GM12878 (cell line): Measurements from ENCODE around the gene KBTBD4. TPM values are rescaled to one million over a fixed set of nuclear protein-coding genes. Genes with fewer than 3 reads are reported as not detected.

Source experiments
- ATAC-seq: fragments of 200-7000 bp; cut with Tn5 transposase; 3 replicates; pipeline ENCODE4 v1.9.1; 2020; ENCODE audit warnings: mild to moderate bottlenecking, moderate library complexity
- BruUV-seq: library from RNA; stranded (reverse); fragments of 400-500 nt; replicated peaks from 2 replicates; lab custom pipeline; 2021; lab: Mats Ljungman, UMichigan
- CTCF ChIA-PET: fragments of 300-600 bp; sonication (Branson Sonifier 250); formaldehyde crosslinking; extraction: SDS; loops from one replicate; lab custom pipeline; 2021; ENCODE audit warnings: inconsistent platforms; lab: Yijun Ruan, JAX
- POLR2A ChIA-PET: fragments of 350-600 bp; formaldehyde crosslinking; extraction: SDS; loops from one replicate; lab custom pipeline; 2021; ENCODE audit warnings: inconsistent platforms; lab: Charles Lee
- RAD21 ChIA-PET: fragments of 300-600 bp; sonication (Branson Sonifier 250); formaldehyde crosslinking; loops from one replicate; lab custom pipeline; 2023; ENCODE audit warnings: antibody characterized with exemption; ENCODE audit not compliant: unreplicated experiment; lab: Charles Lee
- SMC1A ChIA-PET: fragments of 300-600 bp; sonication (Branson Sonifier 250); formaldehyde crosslinking; loops from one replicate; lab custom pipeline; 2023; ENCODE audit not compliant: unreplicated experiment, uncharacterized antibody; lab: Charles Lee
- DNase-seq: peaks from one replicate; pipeline ENCODE4 v3.0.0-alpha.2; 2011; ENCODE audit warnings: low read depth, low spot score
- FAIRE-seq: peaks from 3 replicates; lab custom pipeline; 2011; peaks lifted over from hg19 to GRCh38; lab: Jason Lieb, UNC
- H2AFZ ChIP-seq: 2 replicates; pipeline ENCODE4 v1.6.0; 2011; ENCODE audit warnings: low read depth, low read length, control low read depth; ENCODE audit not compliant: control insufficient read depth
- H3K27ac ChIP-seq: 2 replicates; pipeline ENCODE4 v1.5.1; 2011; ENCODE audit warnings: control low read depth; ENCODE audit not compliant: control insufficient read depth, insufficient read depth
- H3K27me3 ChIP-seq, 2 experiments: replicated peaks in 1 of 2; 2 replicates each; pipeline versions ENCODE4 v1.6.0 to v1.6.1; 2011; ENCODE audit warnings: low read length in 1 of 2; ENCODE audit not compliant: control insufficient read depth in 2 of 2, insufficient read depth in 2 of 2
- H3K36me3 ChIP-seq, 2 experiments: 2 replicates each; pipeline ENCODE4 v1.5.1; 2011; ENCODE audit warnings: low read length in 1 of 2; ENCODE audit not compliant: control insufficient read depth in 2 of 2, insufficient read depth in 2 of 2
- H3K4me1 ChIP-seq: 2 replicates; pipeline ENCODE4 v1.6.1; 2011; ENCODE audit warnings: mild to moderate bottlenecking, low read length, moderate library complexity, mixed read lengths; ENCODE audit not compliant: control insufficient read depth, insufficient read depth
- H3K4me2 ChIP-seq: 2 replicates; pipeline ENCODE4 v1.6.0; 2011; ENCODE audit warnings: control low read depth; ENCODE audit not compliant: control insufficient read depth, insufficient read depth
- H3K4me3 ChIP-seq: fragments of 200-600 bp; sonication (generic); 2 replicates; pipeline ENCODE4 v1.5.1; 2016
- H3K79me2 ChIP-seq: 2 replicates; pipeline ENCODE4 v1.6.0; 2011; ENCODE audit warnings: low read length; ENCODE audit not compliant: control insufficient read depth, insufficient read depth
- H3K9ac ChIP-seq: 2 replicates; pipeline ENCODE4 v1.8.0; 2011; ENCODE audit warnings: low read length, control low read depth, mixed read lengths; ENCODE audit not compliant: control insufficient read depth, insufficient read depth
- H3K9me3 ChIP-seq: replicated peaks from 3 replicates; pipeline ENCODE4 v1.5.1; 2011; ENCODE audit warnings: mild to moderate bottlenecking, low read length; ENCODE audit not compliant: control insufficient read depth, insufficient read depth
- H4K20me1 ChIP-seq: 2 replicates; pipeline ENCODE4 v1.6.0; 2011; ENCODE audit not compliant: control insufficient read depth, insufficient read depth
- CBX3 ChIP-seq: fragments of 200-600 bp; sonication (generic); IDR thresholded peaks from 2 replicates; pipeline ENCODE4 v1.6.1; 2016; ENCODE audit warnings: low read depth, borderline replicate concordance
- JUND ChIP-seq: IDR thresholded peaks from 2 replicates; pipeline ENCODE4 v1.6.1; 2012; ENCODE audit warnings: low read depth, mild to moderate bottlenecking, low read length, improper control_type of control experiment, moderate library complexity
- SIN3A ChIP-seq: IDR thresholded peaks from 2 replicates; pipeline ENCODE4 v1.6.1; 2012; ENCODE audit warnings: low read depth, low read length, improper control_type of control experiment
- YY1 ChIP-seq: IDR thresholded peaks from 2 replicates; pipeline ENCODE4 v1.6.1; 2011; ENCODE audit warnings: low read depth, mild to moderate bottlenecking, low read length
- ZNF24 ChIP-seq: fragments of 450-650 bp; IDR thresholded peaks from 2 replicates; pipeline ENCODE4 v1.6.1; 2017; ENCODE audit warnings: antibody characterized with exemption, mild to moderate bottlenecking
- ZNF384 ChIP-seq: IDR thresholded peaks from 2 replicates; pipeline ENCODE4 v1.6.1; 2012; ENCODE audit warnings: low read depth, mild to moderate bottlenecking, low read length, improper control_type of control experiment, borderline replicate concordance
- WGBS: methylation state at CpG from one replicate; pipeline ENCODE4 v1.1.6; 2016; ENCODE audit warnings: low lambda C conversion rate; ENCODE audit not compliant: insufficient replicate concordance, insufficient coverage; ENCODE audit errors: missing lambda C conversion rate; 5-methylcytosine and 5-hydroxymethylcytosine counted together
- in situ Hi-C: fragments of 300-500 bp; cut with MboI; formaldehyde crosslinking; loops from 9 replicates; pipeline ENCODE4 v1.14.3; 2018; ENCODE audit warnings: mixed read lengths
- intact Hi-C: fragments of 100-400 bp; cut with micrococcal nuclease; formaldehyde crosslinking; loops from one replicate; pipeline ENCODE4 v1.14.2; 2022; ENCODE audit not compliant: unreplicated experiment
- polyA plus RNA-seq, 11 experiments: library from polyadenylated mRNA; depleted of rRNA in 4 of 11; unstranded in 6 of 11; stranded (reverse) in 5 of 11; fragments of >200 nt; fragmentation: Nextera tagmentation in 4 of 11; fragmentation: Illumina TruSeq in 1 of 11; extraction: Ambion mirVana in 4 of 11; extraction: Trizol in 1 of 11; gene quantifications; 1 replicate in 1 of 11; 2 replicates in 10 of 11; pipeline versions ENCODE4 v1.2.1 to v1.2.3, GENCODE V29; 2011 to 2016; ENCODE audit warnings: inconsistent platforms in 2 of 11, missing spikeins in 2 of 11, low read depth in 1 of 11
- total RNA-seq, 4 experiments: library from RNA; depleted of rRNA in 3 of 4; stranded (reverse); fragments of >200 nt in 3 of 4; fragmentation: Illumina TruSeq in 1 of 4; extraction: Trizol in 1 of 4; gene quantifications; 2 replicates each; pipeline versions ENCODE4 v1.2.1 to v1.2.3, GENCODE V29; 2013 to 2021
- TF ChIP-seq, protein P1 (sequence below): fragments of 450-650 bp; IDR thresholded peaks from 2 replicates; pipeline ENCODE4 v1.6.1; 2017; ENCODE audit warnings: mild to moderate bottlenecking, moderate library complexity

Gene KBTBD4
- total and polyA plus RNA-seq, 10 of the 15 experiments (the other 5 are each of a cell fraction or from before 2014, with no cell fraction given), result 18.4 to 46.4 (median 25.7) TPM

- TF ChIP-seq, protein P1, sequence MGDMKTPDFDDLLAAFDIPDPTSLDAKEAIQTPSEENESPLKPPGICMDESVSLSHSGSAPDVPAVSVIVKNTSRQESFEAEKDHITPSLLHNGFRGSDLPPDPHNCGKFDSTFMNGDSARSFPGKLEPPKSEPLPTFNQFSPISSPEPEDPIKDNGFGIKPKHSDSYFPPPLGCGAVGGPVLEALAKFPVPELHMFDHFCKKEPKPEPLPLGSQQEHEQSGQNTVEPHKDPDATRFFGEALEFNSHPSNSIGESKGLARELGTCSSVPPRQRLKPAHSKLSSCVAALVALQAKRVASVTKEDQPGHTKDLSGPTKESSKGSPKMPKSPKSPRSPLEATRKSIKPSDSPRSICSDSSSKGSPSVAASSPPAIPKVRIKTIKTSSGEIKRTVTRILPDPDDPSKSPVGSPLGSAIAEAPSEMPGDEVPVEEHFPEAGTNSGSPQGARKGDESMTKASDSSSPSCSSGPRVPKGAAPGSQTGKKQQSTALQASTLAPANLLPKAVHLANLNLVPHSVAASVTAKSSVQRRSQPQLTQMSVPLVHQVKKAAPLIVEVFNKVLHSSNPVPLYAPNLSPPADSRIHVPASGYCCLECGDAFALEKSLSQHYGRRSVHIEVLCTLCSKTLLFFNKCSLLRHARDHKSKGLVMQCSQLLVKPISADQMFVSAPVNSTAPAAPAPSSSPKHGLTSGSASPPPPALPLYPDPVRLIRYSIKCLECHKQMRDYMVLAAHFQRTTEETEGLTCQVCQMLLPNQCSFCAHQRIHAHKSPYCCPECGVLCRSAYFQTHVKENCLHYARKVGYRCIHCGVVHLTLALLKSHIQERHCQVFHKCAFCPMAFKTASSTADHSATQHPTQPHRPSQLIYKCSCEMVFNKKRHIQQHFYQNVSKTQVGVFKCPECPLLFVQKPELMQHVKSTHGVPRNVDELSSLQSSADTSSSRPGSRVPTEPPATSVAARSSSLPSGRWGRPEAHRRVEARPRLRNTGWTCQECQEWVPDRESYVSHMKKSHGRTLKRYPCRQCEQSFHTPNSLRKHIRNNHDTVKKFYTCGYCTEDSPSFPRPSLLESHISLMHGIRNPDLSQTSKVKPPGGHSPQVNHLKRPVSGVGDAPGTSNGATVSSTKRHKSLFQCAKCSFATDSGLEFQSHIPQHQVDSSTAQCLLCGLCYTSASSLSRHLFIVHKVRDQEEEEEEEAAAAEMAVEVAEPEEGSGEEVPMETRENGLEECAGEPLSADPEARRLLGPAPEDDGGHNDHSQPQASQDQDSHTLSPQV, result no peak
Measured at GRCh38 chr11:47569646-47570045, 9.1 kb downstream of the KBTBD4 start (continued).

- CTCF ChIA-PET, result interaction anchor here (0.8 to 1.5 kb wide), 5 partner anchors 12 to 155 kb away, joined by 3 to 10 read pairs (median 4); partner anchors contain the start of gene CELF1
- BruUV-seq, result no TSS peak
- SMC1A ChIA-PET, result interaction anchor here (0.6 to 1.7 kb wide), 5 partner anchors 8 to 76 kb away, joined by 3 to 9 read pairs (median 3); no protein-coding TSS in a partner anchor
Measured at GRCh38 chr11:47566149-47566698, 12.5 kb downstream of the KBTBD4 start.

More at GRCh38 chr11:47566149-47566698, 12.5 kb downstream of the KBTBD4 start:
- WGBS, result 17% methylated on average over 17 of the region's 17 CpGs
- in situ Hi-C loops (no loop called here), intact Hi-C loops (no loop called here)
- Histone ChIP-seq H3K4me1 (no peaks in the 10 kb centered on the region; the same call in 1 of the 2 replicates), H3K27ac (peak overlapping the region; percentile 58), H4K20me1 (no peaks in the 10 kb centered on the region), H3K27me3 (no peaks in the 10 kb centered on the region), H3K4me2 (peak overlapping the region; percentile 77), H3K9ac (peak overlapping the region; percentile 76), H2AFZ (peak overlapping the region; percentile 82), H3K79me2 (peaks cover 29% of the 10 kb centered on the region), H3K9me3 (no peaks in the 10 kb centered on the region), H3K36me3 (peaks cover 2 to 11% of the 10 kb centered on the region in 2 experiments; a peak in 3 of 4 replicates), H3K4me3 (peak overlapping the region; percentile 94)
- no peak for FAIRE-seq
- no peak for DNase-seq
- TF ChIP-seq CBX3 (no peak), SIN3A (no peak), ZNF384 (peak; percentile 23; the same call in 1 of the 2 replicates), JUND (no peak), ZNF24 (0 out of 2 replicates have a peak, but pooled peaks have one; percentile 38), YY1 (peak; percentile 48; the same call in 1 of the 2 replicates)
- ATAC-seq, result peak; percentile 10; the same call in 2 of the 3 replicates
- POLR2A ChIA-PET, result interaction anchor here (0.7 to 3.6 kb wide), 10 partner anchors 11 to 1470 kb away, joined by 3 to 16 read pairs (median 4); partner anchors contain the start of genes CELF1, KBTBD4 and NDUFS3
- RAD21 ChIA-PET, result interaction anchor here (0.6 to 2.6 kb wide), 10 partner anchors 12 to 740 kb away, joined by 3 to 8 read pairs (median 3); no protein-coding TSS in a partner anchor
